SK-N-SH (cell line): Measurements from ENCODE around the gene DBX1.

Experiments used
- RCOR1 ChIP-seq: fragments of 150-350 bp; IDR thresholded peaks from 2 replicates; pipeline ENCODE4 v1.6.1; 2017; ENCODE audit warnings: antibody characterized with exemption, low read length
- RFX5 ChIP-seq: IDR thresholded peaks from 2 replicates; pipeline ENCODE4 v1.6.1; 2012; ENCODE audit warnings: mild to moderate bottlenecking, improper control_type of control experiment, low read length
- SIN3A ChIP-seq: IDR thresholded peaks from 2 replicates; pipeline ENCODE4 v1.6.1; 2012; ENCODE audit warnings: low read depth, mild to moderate bottlenecking, low read length, moderate library complexity, borderline replicate concordance
- TCF12 ChIP-seq: IDR thresholded peaks from 2 replicates; pipeline ENCODE4 v1.4.0; 2012
- TF ChIP-seq, protein P1 (sequence below): fragments of 200-600 bp; sonication (generic); IDR thresholded peaks from 2 replicates; pipeline ENCODE4 v1.6.1; 2017; ENCODE audit warnings: antibody characterized with exemption, mild to moderate bottlenecking, moderate library complexity
- TF ChIP-seq, protein P2 (sequence below): IDR thresholded peaks from 2 replicates; pipeline ENCODE4 v1.4.0; 2012; ENCODE audit warnings: low read depth

DNA sequence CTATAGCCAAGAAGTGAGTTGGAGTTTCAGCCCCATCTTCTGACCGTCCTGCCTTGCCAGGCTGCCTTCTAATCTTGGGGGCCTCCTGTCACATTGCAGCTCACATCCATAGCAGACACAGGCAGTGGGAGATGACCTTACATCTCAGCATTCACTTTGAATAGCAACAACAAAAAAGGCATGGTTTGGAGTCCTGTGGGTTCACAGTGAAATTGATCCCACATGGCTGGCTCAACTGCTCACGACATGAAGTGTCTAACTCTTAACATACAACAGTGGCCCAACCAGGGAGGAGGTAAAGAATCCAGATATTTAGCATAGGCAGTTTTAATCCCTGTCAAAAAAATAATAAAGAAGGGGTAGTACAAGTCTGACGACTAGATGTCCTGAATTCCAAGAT is 38.1 kb downstream of the DBX1 start:
- TF ChIP-seq, protein P1, sequence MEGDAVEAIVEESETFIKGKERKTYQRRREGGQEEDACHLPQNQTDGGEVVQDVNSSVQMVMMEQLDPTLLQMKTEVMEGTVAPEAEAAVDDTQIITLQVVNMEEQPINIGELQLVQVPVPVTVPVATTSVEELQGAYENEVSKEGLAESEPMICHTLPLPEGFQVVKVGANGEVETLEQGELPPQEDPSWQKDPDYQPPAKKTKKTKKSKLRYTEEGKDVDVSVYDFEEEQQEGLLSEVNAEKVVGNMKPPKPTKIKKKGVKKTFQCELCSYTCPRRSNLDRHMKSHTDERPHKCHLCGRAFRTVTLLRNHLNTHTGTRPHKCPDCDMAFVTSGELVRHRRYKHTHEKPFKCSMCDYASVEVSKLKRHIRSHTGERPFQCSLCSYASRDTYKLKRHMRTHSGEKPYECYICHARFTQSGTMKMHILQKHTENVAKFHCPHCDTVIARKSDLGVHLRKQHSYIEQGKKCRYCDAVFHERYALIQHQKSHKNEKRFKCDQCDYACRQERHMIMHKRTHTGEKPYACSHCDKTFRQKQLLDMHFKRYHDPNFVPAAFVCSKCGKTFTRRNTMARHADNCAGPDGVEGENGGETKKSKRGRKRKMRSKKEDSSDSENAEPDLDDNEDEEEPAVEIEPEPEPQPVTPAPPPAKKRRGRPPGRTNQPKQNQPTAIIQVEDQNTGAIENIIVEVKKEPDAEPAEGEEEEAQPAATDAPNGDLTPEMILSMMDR = no peak
- no peak for TF ChIP-seq RFX5
- no peak for TF ChIP-seq SIN3A
- no peak for TF ChIP-seq TCF12
- no peak for TF ChIP-seq RCOR1
- TF ChIP-seq, protein P2, sequence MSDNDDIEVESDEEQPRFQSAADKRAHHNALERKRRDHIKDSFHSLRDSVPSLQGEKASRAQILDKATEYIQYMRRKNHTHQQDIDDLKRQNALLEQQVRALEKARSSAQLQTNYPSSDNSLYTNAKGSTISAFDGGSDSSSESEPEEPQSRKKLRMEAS = no peak
